VCaP (cell line): ENCODE measurements around the gene IRX6.

Source experiments
- H3K27ac ChIP-seq: fragments of 450-650 bp; 2 replicates; pipeline ENCODE4 v1.5.1; 2017
- TF ChIP-seq, protein P1 (sequence below): fragments of 450-650 bp; conservative IDR thresholded peaks from 2 replicates; pipeline ENCODE4 v1.5.1; 2017; ENCODE audit warnings: mild to moderate bottlenecking, moderate library complexity

The IRX6 gene

DNA sequence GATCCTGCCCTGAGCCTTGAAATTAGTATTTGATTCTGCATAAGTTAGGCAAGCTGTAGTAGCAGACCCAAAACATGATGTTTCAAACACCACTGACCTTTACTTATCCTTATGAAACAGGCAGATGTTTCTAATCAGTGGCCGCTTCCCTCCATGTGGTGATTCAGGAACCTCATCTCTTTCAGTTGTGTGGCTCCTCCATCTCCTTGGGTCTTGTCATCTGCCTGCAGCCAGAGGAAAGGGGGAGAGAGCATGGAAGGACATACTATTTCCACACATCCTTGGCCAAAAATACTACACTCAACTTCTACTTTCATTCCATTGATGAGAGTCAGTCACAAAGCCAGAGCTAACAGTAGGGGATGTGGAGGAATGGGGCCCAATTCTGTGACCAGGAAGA lies 41.6 kb upstream of the IRX6 start:
- no peak overlapping the region for H3K27ac ChIP-seq
- TF ChIP-seq, protein P1, sequence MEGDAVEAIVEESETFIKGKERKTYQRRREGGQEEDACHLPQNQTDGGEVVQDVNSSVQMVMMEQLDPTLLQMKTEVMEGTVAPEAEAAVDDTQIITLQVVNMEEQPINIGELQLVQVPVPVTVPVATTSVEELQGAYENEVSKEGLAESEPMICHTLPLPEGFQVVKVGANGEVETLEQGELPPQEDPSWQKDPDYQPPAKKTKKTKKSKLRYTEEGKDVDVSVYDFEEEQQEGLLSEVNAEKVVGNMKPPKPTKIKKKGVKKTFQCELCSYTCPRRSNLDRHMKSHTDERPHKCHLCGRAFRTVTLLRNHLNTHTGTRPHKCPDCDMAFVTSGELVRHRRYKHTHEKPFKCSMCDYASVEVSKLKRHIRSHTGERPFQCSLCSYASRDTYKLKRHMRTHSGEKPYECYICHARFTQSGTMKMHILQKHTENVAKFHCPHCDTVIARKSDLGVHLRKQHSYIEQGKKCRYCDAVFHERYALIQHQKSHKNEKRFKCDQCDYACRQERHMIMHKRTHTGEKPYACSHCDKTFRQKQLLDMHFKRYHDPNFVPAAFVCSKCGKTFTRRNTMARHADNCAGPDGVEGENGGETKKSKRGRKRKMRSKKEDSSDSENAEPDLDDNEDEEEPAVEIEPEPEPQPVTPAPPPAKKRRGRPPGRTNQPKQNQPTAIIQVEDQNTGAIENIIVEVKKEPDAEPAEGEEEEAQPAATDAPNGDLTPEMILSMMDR: no peak

DNA sequence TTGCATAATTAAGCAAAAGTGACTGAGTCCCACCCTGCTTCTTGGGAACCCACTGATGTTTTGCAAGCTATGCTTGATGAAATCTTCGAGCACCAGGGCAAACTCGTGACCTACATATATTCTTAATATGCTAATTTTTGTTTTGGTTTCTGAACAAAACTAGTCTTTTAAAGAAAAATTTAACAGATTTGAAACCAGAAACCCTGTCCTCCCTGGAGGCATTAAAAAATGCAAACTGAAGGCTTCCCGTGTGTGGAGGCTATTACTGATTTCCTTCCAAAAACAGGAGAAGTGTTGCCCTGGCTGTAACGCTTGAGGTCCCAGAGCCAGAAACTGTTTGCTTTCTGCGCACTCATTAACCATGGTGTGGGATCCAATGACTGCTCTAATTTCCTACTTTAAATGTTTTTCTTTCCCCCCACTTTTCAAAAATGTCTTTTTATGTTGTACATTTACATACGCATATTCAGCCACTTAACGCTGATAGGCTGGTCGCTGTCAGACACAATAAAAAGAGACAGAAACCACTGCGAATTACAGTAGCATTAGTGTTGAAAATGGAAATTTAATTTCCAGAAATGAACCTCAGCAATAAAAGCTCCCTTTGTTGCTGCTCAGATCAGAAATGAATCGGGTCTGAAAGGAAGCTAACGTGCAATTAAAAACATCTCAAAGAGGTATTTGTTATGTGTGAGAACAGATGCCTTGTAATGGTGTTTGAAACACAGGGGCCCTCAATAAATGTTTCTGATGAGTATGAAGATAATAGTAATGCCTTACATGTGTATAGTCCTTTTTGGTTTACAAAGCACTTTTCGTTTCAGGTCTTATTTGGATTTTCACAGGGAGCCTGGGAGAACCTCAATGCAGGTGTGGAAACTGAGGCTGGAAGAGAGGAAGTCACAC lies 39.9 kb upstream of the IRX6 start:
- TF ChIP-seq, protein P1: no peak
- H3K27ac ChIP-seq: no peak overlapping the region

DNA sequence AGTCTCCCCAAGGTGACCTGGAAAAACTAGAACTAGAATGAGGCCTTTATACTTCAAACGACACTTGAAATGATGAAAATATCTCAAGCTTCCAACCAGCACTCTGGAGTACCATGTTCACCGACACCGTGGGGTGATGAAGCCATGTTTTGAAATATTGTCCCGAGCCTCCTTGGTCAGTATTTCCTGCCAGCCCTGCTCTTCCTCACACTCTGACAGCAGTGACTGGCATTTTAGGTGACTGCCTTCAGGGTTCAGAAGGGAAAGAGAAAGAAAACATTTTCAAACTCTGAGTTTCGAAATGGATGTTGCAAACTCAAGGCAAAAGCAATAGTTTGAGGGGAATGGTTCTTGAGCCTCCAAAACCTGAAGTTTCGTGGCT lies 39.3 kb upstream of the IRX6 start:
- TF ChIP-seq, protein P1: no peak
- no peak overlapping the region for H3K27ac ChIP-seq

DNA sequence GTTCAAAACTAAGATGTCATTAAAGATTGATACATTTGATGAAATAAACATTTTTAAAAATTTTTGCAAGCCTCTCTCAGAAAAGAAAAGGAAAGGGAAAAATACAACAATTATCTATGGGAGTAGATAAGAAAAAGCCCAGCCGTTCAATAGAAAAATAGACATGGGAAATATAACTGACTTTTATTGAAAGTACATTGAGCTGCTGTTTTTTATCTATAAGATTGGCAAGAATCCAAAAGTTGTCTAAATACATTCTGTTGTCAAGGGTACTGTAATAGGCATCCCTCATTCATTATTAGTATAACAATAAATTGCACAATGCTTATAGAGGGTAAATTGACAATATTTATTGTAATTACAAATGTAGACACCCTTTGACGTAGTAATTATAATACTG lies 38.4 kb upstream of the IRX6 start:
- TF ChIP-seq, protein P1: no peak
- H3K27ac ChIP-seq: no peak overlapping the region

DNA sequence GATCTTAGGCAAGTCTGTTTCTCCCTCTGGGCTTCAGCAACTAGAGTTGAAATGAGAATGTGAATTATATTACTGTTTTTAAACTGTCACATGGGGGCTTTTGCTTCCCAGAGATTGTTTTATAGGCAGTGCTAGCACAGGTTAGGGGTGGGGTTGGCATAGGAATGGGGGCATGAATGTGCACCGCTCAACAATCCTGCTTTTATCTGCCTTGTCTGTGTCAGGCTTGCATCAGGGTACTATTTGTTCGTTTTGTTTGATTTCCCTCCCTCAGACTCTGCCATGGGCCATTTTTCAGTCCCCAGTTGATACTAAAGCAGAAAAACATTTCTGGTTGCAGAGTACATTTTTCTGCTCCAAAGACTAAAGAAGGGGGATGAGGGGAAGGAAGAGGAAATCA lies 34.6 kb upstream of the IRX6 start:
- TF ChIP-seq, protein P1: no peak

DNA sequence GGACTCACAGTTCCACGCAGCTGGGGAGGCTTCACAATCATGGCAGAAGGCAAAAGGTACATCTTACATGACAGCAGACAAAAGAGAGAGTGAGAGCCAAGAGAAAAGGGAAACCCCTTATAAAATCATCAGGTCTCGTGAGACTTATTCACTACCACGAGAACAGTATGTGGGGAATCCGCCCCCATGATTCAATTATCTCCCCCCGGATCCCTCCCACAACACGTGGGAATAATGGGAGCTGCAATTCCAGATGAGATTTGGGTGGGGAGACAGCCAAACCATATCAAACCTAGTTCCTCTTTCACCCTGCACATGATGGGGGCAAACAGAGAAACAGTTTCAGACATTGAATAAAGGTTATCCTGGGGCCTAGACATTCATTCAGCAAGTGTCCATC lies 32.2 kb upstream of the IRX6 start:
- H3K27ac ChIP-seq: no peak overlapping the region
- TF ChIP-seq, protein P1: no peak

More for the DNA sequence above, 34.6 kb upstream of the IRX6 start:
- H3K27ac ChIP-seq: no peak overlapping the region

DNA sequence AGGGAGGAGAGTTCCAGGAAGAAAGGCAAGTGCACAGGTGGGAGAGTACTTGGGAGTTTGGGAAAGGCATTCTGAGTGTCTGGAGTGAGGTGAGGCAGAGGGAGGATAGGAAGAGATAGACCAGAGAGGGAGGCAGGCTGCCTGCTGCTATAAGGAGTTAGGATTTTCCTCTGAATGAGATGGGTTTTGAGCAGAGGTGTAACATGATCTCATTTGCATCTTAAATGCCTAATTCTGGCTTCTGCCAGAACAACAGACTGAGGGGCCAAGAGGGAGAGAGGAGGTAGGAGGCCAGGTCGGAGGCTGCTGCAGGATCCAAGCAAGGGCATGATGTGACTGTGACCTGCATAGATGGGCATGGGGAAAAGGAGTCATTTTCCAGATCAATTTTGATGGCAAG lies 31.5 kb upstream of the IRX6 start:
- TF ChIP-seq, protein P1: no peak
- H3K27ac ChIP-seq: no peak overlapping the region
